B cell (primary cell): ENCODE results near the gene DOCK4. TPM values are rescaled to one million over a fixed set of nuclear protein-coding genes. Genes with fewer than 3 reads are reported as not detected.

Experiments used
- ATAC-seq: fragments of 200-7000 bp; cut with Tn5 transposase; one replicate; pipeline ENCODE4 v1.10.0; 2021; ENCODE audit warnings: low read depth, mild to moderate bottlenecking, moderate number of reproducible peaks, moderate library complexity
- CTCF ChIA-PET: fragments of 350-600 bp; sonication (Branson Sonifier 250); formaldehyde crosslinking; loops from one replicate; lab custom pipeline; 2021; ENCODE audit warnings: antibody characterized with exemption, inconsistent platforms; lab: Charles Lee
- POLR2A ChIA-PET: fragments of 350-600 bp; sonication (Branson Sonifier 250); formaldehyde crosslinking; loops from one replicate; lab custom pipeline; 2021; ENCODE audit warnings: antibody characterized with exemption; lab: Charles Lee
- DNase-seq: peaks from one replicate; pipeline ENCODE4 v3.0.0; 2013
- H2AFZ ChIP-seq: 2 replicates; pipeline ENCODE4 v1.6.1; 2012; ENCODE audit warnings: mild to moderate bottlenecking, low read depth, low read length; ENCODE audit not compliant: insufficient read depth, poor library complexity, severe bottlenecking
- H3K27ac ChIP-seq, 2 donors: 1 replicate in 1 of 2; 2 replicates in 1 of 2; pipeline ENCODE4 v1.5.1; 2012 to 2013; ENCODE audit warnings: low read length in 2 of 2, mild to moderate bottlenecking in 2 of 2, moderate library complexity in 1 of 2
- H3K27me3 ChIP-seq, 4 experiments: fragments of 200-600 bp in 1 of 4; sonication (generic) in 1 of 4; replicated peaks in 1 of 4; 1 replicate in 2 of 4; 2 replicates in 2 of 4; pipeline versions ENCODE4 v1.6.1 to v1.7.0; 2013 to 2016; ENCODE audit warnings: low read length in 3 of 4, mild to moderate bottlenecking in 2 of 4, mixed read lengths in 1 of 4, moderate library complexity in 1 of 4; ENCODE audit not compliant: insufficient read depth in 4 of 4, control insufficient read depth in 3 of 4; ENCODE audit errors: control extremely low read depth in 1 of 4
- H3K36me3 ChIP-seq, 2 experiments: replicated peaks in 1 of 2; 1 replicate in 1 of 2; 2 replicates in 1 of 2; pipeline versions ENCODE4 v1.6.1 to v1.7.1; 2013; ENCODE audit warnings: low read length in 1 of 2; ENCODE audit not compliant: insufficient read depth in 2 of 2, control insufficient read depth in 1 of 2; ENCODE audit errors: control extremely low read depth in 1 of 2, extremely low read depth in 1 of 2
- H3K4me1 ChIP-seq, 2 donors: fragments of 200-600 bp in 1 of 2; sonication (generic) in 1 of 2; 1 replicate in 1 of 2; 2 replicates in 1 of 2; pipeline versions ENCODE4 v1.5.1 to v1.6.1; 2013 to 2017; ENCODE audit warnings: low read length in 2 of 2; ENCODE audit not compliant: control insufficient read depth in 2 of 2, insufficient read depth in 2 of 2
- H3K4me2 ChIP-seq: replicated peaks from 2 replicates; pipeline ENCODE3; 2012; ENCODE audit warnings: mild to moderate bottlenecking, low read depth, low read length; ENCODE audit not compliant: poor library complexity, severe bottlenecking
- H3K4me3 ChIP-seq, 5 experiments: fragments of 200-600 bp in 1 of 5; sonication (generic) in 1 of 5; 1 replicate in 3 of 5; 2 replicates in 2 of 5; pipeline versions ENCODE4 v1.5.1 to v1.7.0; 2011 to 2016; ENCODE audit warnings: low read length in 4 of 5, mild to moderate bottlenecking in 4 of 5, low read depth in 2 of 5, control low read depth in 1 of 5, moderate library complexity in 1 of 5; ENCODE audit not compliant: insufficient read depth in 1 of 5; ENCODE audit errors: control extremely low read depth in 1 of 5, extremely low read depth in 1 of 5
- H3K79me2 ChIP-seq: fragments of 200-600 bp; sonication (generic); one replicate; pipeline ENCODE4 v1.6.0; 2016; ENCODE audit warnings: low read length; ENCODE audit not compliant: control insufficient read depth, insufficient read depth
- H3K9ac ChIP-seq: fragments of 200-600 bp; sonication (generic); 2 replicates; pipeline ENCODE4 v1.6.1; 2017; ENCODE audit warnings: mild to moderate bottlenecking, low read length, moderate library complexity
- H3K9me3 ChIP-seq, 3 donors: one replicate each; pipeline versions ENCODE4 v1.6.1 to v1.7.1; 2013; ENCODE audit warnings: low read length in 2 of 3; ENCODE audit not compliant: control insufficient read depth in 2 of 3, insufficient read depth in 1 of 3; ENCODE audit errors: control extremely low read depth in 1 of 3
- H4K20me1 ChIP-seq: 2 replicates; pipeline ENCODE4 v1.6.0; 2012; ENCODE audit warnings: mild to moderate bottlenecking, low read length; ENCODE audit not compliant: insufficient read depth, control insufficient read depth, poor library complexity, severe bottlenecking
- H3K27ac Mint-ChIP-seq: one replicate; pipeline ENCODE4 v1.8.0; 2021; ENCODE audit warnings: mixed read lengths
- H3K27me3 Mint-ChIP-seq: one replicate; pipeline ENCODE4 v1.8.0; 2021; ENCODE audit warnings: mixed read lengths
- H3K4me1 Mint-ChIP-seq: one replicate; pipeline ENCODE4 v1.8.0; 2021; ENCODE audit warnings: mixed read lengths
- H3K4me3 Mint-ChIP-seq: one replicate; pipeline ENCODE4 v1.8.0; 2021; ENCODE audit warnings: mixed read lengths
- H3K9me3 Mint-ChIP-seq: one replicate; pipeline ENCODE4 v1.8.0; 2022; ENCODE audit warnings: mixed read lengths; ENCODE audit not compliant: insufficient read depth
- CTCF ChIP-seq: fragments of 200-600 bp; IDR thresholded peaks from one replicate; pipeline ENCODE4 v1.8.0; 2022; ENCODE audit warnings: antibody characterized with exemption, mild to moderate bottlenecking
- EZH2 ChIP-seq: IDR thresholded peaks from 2 replicates; pipeline ENCODE4 v1.6.1; 2012; ENCODE audit warnings: borderline replicate concordance, low read depth, mild to moderate bottlenecking, moderate library complexity, low read length; ENCODE audit not compliant: insufficient read depth, poor library complexity, severe bottlenecking
- WGBS: methylation state at CpG from one replicate; pipeline ENCODE4 v1.1.5; 2013; ENCODE audit warnings: missing lambda C conversion rate; ENCODE audit not compliant: insufficient coverage; 5-methylcytosine and 5-hydroxymethylcytosine counted together
- intact Hi-C: fragments of 100-400 bp; cut with micrococcal nuclease; formaldehyde crosslinking; loops from one replicate; pipeline ENCODE4 v1.10.0; 2022
- polyA plus RNA-seq: library from polyadenylated mRNA; depleted of rRNA; stranded (reverse); fragments of >200 nt; gene quantifications from 2 replicates; pipeline ENCODE4 v1.2.3, GENCODE V29; 2012
- total RNA-seq, 2 donors: library from RNA; stranded (reverse); fragments of 120-200 nt in 1 of 2; gene quantifications; 1 replicate in 1 of 2; 2 replicates in 1 of 2; pipeline versions ENCODE4 v1.2.3 to v1.2.4, GENCODE V29; 2013 to 2022

DOCK4 gene
- total and polyA plus RNA-seq, 2 donors (not counting 1 experiment from before 2014, with no cell fraction given) = 0.03 to 4.1 TPM

GRCh38 chr7:112184455-112184854 lies 21.7 kb downstream of the DOCK4 start:
- Histone ChIP-seq H3K9me3 (no peaks in the 10 kb centered on the region), H3K4me1 (no peaks in the 10 kb centered on the region), H3K36me3 (no peaks in the 10 kb centered on the region), H3K27ac (no peak overlapping the region), H4K20me1 (no peaks in the 10 kb centered on the region), H2AFZ (no peak overlapping the region), H3K4me3 (no peak overlapping the region), H3K79me2 (no peaks in the 10 kb centered on the region), H3K9ac (no peak overlapping the region), H3K4me2 (no peak overlapping the region), H3K27me3 (peaks cover 0 to 6% (median 0%) of the 10 kb centered on the region in 4 experiments)
- peaks cover 10% of the 10 kb centered on the region for H3K27me3 Mint-ChIP-seq
- ATAC-seq (no peak), DNase-seq (no peak)
- WGBS = 100% methylated on average over 1 of the region's 2 CpGs
- H3K4me3 Mint-ChIP-seq = no peak overlapping the region
- ChIA-PET POLR2A (no interaction called here), CTCF (no interaction called here)
- no peaks in the 10 kb centered on the region for H3K9me3 Mint-ChIP-seq
- intact Hi-C loops = no loop called here
- TF ChIP-seq CTCF (no peak), EZH2 (no peak)
- H3K4me1 Mint-ChIP-seq = no peaks in the 10 kb centered on the region
- no peak overlapping the region for H3K27ac Mint-ChIP-seq

- no peaks in the 10 kb centered on the region for H3K4me1 Mint-ChIP-seq
- peaks cover 9% of the 10 kb centered on the region for H3K27me3 Mint-ChIP-seq
- no peak for DNase-seq
- Histone ChIP-seq H3K9ac (no peak overlapping the region), H3K27ac (no peak overlapping the region), H2AFZ (no peak overlapping the region), H3K4me2 (no peak overlapping the region), H3K9me3 (no peaks in the 10 kb centered on the region), H3K27me3 (peaks cover 0 to 8% (median 0%) of the 10 kb centered on the region in 4 experiments), H4K20me1 (no peaks in the 10 kb centered on the region), H3K79me2 (no peaks in the 10 kb centered on the region), H3K4me3 (no peak overlapping the region), H3K36me3 (no peaks in the 10 kb centered on the region), H3K4me1 (no peaks in the 10 kb centered on the region)
- H3K9me3 Mint-ChIP-seq = no peaks in the 10 kb centered on the region
- intact Hi-C loops = no loop called here
- ChIA-PET POLR2A (no interaction called here), CTCF (no interaction called here)
- ATAC-seq = no peak
- no peak overlapping the region for H3K4me3 Mint-ChIP-seq
- no peak overlapping the region for H3K27ac Mint-ChIP-seq
- no CpG with 5 or more reads among the region's 1 CpG for WGBS
- TF ChIP-seq EZH2 = no peak
- TF ChIP-seq CTCF = no peak
Observed at GRCh38 chr7:112183266-112183665, 22.9 kb downstream of the DOCK4 start.
